ENCODE measurements around the gene CFAP77.

The CFAP77 gene

GRCh38 chr9:132447346-132447745 is 37.3 kb downstream of the CFAP77 start:
- no peak for DNase-seq (ENCODE audit: low read depth in 2 of 2, low spot score in 1 of 2)

GRCh38 chr9:132447902-132448301 is 37.9 kb downstream of the CFAP77 start:
- DNase-seq (ENCODE audit: low read depth in 2 of 2, low spot score in 1 of 2), result no peak

- DNase-seq (ENCODE audit: low read depth in 2 of 2, low spot score in 1 of 2), result peak in 1 of 2 donors; percentile 15
Observed at GRCh38 chr9:132451276-132451675, 41.3 kb downstream of the CFAP77 start.

- DNase-seq (ENCODE audit: low read depth in 2 of 2, low spot score in 1 of 2), result no peak
Observed at GRCh38 chr9:132456241-132456640, 46.2 kb downstream of the CFAP77 start.

- no peak for DNase-seq (ENCODE audit: low read depth in 2 of 2, low spot score in 1 of 2)
Observed at GRCh38 chr9:132457504-132458236, 47.7 kb downstream of the CFAP77 start.

- no peak for DNase-seq (ENCODE audit: low read depth in 2 of 2, low spot score in 1 of 2)
Observed at GRCh38 chr9:132458432-132458831, 48.4 kb downstream of the CFAP77 start.

- no peak for DNase-seq (ENCODE audit: low read depth in 2 of 2, low spot score in 1 of 2)
Observed at GRCh38 chr9:132459661-132460060, 49.6 kb downstream of the CFAP77 start.

GRCh38 chr9:132460240-132460639 is 50.2 kb downstream of the CFAP77 start:
- no peak for DNase-seq (ENCODE audit: low read depth in 2 of 2, low spot score in 1 of 2)

GRCh38 chr9:132461281-132461896 is 51.4 kb downstream of the CFAP77 start:
- no peak for DNase-seq (ENCODE audit: low read depth in 2 of 2, low spot score in 1 of 2)

GRCh38 chr9:132461971-132462370 is 52.0 kb downstream of the CFAP77 start:
- DNase-seq (ENCODE audit: low read depth in 2 of 2, low spot score in 1 of 2), result no peak

- no peak for DNase-seq (ENCODE audit: low read depth in 2 of 2, low spot score in 1 of 2)
Observed at GRCh38 chr9:132464547-132464946, 54.5 kb downstream of the CFAP77 start.

GRCh38 chr9:132465131-132465635 is 55.2 kb downstream of the CFAP77 start:
- no peak for DNase-seq (ENCODE audit: low read depth in 2 of 2, low spot score in 1 of 2)

- no peak for DNase-seq (ENCODE audit: low read depth in 2 of 2, low spot score in 1 of 2)
Observed at GRCh38 chr9:132472199-132472598, 62.2 kb downstream of the CFAP77 start.

GRCh38 chr9:132472599-132472998 is 62.6 kb downstream of the CFAP77 start:
- DNase-seq (ENCODE audit: low read depth in 2 of 2, low spot score in 1 of 2), result no peak

GRCh38 chr9:132474253-132474652 is 64.2 kb downstream of the CFAP77 start:
- no peak for DNase-seq (ENCODE audit: low read depth in 2 of 2, low spot score in 1 of 2)

- no peak for DNase-seq (ENCODE audit: low read depth in 2 of 2, low spot score in 1 of 2)
Observed at GRCh38 chr9:132478353-132479050, 68.5 kb downstream of the CFAP77 start.

- DNase-seq (ENCODE audit: low read depth in 2 of 2, low spot score in 1 of 2), result no peak
Observed at GRCh38 chr9:132479733-132480132, 69.7 kb downstream of the CFAP77 start.

- no peak for DNase-seq (ENCODE audit: low read depth in 2 of 2, low spot score in 1 of 2)
Observed at GRCh38 chr9:132481053-132481849, 71.2 kb downstream of the CFAP77 start.

GRCh38 chr9:132482196-132482813 is 72.3 kb downstream of the CFAP77 start:
- DNase-seq (ENCODE audit: low read depth in 2 of 2, low spot score in 1 of 2), result no peak

GRCh38 chr9:132485393-132485792 is 75.4 kb downstream of the CFAP77 start:
- no peak for DNase-seq (ENCODE audit: low read depth in 2 of 2, low spot score in 1 of 2)

Data from stimulated activated CD8-positive, alpha-beta memory T cell treated with anti-CD3 and anti-CD28 coated beads, Interleukin-4, amount 100 ng/mL, for 1 hour (primary cell).